GM18499 (cell line): ENCODE measurements around the gene SH3PXD2A.
"Not testable (repeated sequence)": the region's sequence is repeated elsewhere in the genome, so short reads cannot be mapped to it uniquely, and the experiment has no call there.

Source experiments
- ATAC-seq: cut with Tn5 transposase; IDR thresholded peaks from one replicate; pipeline ENCODE4 v1.9.1; 2021; ENCODE audit warnings: moderate number of reproducible peaks; ENCODE audit not compliant: insufficient read depth, unreplicated experiment

SH3PXD2A gene

DNA sequence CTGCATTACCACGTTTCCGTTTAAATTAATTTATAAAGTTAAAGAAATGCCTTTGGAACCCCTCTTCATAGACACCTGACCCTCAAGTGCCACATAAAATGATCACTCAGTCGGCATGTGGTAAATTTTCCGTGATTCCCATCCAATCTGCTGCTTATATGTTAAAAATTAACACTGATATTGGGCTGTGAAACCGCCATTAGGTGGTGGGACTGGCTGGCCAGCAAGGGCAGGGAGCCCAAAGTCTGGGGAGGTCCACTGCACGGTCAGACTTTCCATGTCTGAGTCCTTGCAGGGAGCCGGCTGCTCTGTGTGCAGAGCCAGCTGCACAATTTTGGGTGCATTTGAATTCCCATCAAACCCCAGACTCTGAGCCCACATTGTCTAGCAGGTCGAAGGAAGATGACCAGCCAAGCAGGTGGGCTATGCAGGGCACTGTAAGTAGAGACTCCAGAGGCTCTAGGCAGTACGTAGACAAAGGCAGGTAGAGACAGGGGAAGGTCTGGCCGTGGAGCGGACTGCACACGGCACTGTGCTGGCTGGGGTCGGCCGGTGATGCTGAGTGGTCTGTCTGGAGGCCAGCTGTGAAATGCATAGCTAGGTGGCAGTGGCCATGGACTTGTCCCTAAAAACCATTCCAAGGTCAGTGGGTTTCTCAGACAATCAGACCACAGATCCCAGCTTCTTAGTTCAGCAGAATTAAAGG is 122.9 kb downstream of the SH3PXD2A start:
- ATAC-seq, result no peak

DNA sequence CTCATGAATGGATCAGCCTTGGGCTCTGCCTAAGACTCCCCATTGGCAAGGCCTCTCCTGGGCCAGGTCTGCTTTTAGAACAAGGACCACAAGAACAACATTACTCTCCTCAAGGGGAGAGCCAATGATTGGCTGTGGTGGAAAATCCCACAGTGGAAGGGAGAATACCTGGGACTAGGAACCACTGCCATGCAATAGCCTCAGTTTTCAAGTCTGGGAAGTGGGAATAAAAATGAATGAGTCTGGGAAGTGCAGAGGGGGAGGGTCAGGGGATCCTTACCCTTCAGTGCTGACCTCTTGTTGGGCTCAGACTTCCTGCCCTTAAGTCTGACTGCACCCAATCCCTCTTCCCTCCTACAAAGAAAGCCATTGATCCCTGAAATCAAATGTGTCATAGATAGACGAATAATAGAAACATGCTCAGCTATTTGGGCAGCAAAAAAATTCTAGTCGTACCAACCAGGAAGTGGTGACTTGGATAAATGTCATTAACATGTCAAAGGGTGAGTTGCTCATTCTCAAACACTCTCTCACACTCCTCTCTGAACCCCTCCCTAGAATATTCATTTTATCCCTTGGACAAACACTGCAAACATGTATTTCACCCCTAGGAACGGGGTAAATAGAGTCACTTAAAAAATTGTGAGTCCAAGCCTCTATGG is 123.6 kb downstream of the SH3PXD2A start:
- ATAC-seq, result no peak

DNA sequence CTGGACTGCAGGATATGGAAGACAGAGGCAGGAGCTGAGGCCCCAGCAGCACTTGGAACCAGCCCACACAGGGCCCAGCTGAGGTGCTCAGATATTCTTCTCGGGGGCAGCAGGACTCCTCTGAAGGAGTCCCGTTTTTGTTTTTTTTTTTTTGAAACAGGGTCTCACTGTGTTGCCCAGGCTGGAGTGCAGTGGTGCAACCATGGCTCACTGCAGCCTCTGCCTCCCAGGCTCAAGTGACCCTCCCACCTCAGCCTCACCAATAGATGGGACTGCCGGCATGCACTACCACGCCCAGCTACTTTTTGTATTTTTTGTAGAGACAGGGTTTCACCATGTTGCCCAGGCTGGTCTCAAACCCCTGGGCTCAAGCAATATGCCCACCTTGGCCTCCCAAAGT is 124.3 kb downstream of the SH3PXD2A start:
- ATAC-seq, result not testable (repeated sequence)

DNA sequence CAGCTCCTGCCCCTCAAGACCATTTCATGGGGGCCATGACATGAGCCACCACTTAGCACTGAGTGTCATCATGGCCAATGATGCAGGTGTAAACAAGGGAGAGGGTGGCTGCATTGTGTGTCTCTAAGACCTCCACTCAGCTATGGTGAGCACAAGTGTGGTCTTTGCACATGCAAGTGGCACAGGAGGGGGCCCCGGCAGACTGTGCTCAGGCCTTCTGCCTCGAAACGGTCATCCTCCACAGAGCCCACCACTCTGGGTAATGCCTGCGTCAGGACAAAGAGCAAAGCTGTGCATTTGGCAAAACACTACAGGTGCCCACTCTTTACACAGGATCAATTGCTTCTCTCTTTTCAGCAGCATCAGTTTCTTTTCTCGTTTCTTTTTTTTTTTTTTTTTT is 125.5 kb downstream of the SH3PXD2A start:
- no peak for ATAC-seq

DNA sequence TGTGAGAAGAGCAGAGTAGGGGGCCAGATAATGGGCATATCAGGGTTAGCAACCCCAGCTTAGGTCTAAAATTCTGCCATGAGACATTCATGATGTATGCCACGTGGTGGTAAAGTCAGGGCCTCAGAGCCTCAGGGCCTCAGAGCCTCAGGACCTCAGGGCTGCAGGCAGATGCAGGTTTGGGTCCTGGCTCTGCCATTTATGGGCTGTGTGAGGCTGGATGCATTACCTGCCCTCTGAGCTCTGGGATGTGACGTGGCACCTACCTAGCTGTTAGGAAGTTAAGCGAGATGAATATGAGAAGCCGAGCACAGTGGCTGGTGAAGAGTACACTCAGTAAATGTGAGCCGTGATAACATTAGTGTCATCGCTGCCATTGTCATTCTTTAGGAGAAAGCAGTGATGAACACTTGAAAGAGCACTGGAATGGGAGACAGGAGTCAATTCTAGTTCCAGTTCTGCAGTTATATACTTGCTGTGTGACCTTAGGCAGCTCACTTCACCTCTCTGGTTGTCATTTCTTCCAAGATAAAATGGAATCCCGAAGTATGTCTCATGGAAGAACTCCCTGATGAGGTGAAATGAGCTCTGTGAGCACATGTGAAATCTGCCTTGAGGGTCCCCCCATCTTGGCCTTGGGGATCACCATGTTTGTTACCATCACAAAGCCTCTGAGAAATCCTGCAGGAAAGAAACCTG is 127.2 kb downstream of the SH3PXD2A start:
- no peak for ATAC-seq

DNA sequence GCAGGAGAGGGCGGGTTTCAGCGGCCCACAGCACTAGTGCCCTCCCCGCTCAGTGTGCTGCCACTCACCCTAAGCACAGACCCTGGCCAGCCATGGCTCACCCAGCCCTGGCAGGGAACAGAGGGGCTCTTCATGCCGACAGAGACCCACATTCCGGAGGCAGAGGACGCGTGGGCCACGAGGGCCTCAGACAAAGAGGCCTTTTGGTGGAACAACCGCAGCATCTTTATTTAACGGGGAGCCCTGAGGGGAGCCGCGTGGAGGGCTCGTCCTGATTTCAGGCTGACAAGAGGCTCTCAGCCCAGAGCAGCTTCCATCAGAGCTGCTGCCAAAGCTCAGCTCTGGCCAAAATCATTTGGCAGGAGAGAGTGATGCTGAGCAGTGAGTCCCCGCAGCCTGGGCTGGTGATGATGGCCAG is 127.8 kb downstream of the SH3PXD2A start:
- no peak for ATAC-seq

DNA sequence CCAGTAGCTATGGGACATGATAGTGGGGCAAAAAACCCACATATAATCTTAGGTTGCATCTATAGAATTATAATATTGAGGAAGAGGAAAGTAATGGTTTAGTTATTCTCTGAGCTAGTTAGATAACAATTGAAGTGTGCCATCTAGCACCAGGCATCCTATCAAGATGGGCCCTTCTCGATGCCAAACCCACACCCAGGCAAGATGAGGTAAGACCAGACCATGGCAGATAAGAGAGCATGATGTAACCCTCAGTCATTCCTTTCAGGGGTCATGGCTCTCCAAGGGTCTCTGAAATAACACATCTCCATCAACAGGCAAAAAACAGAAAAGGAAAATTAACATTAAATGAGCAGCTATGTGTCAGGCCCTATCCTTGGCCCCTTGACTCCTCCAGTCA is 128.7 kb downstream of the SH3PXD2A start:
- no peak for ATAC-seq

DNA sequence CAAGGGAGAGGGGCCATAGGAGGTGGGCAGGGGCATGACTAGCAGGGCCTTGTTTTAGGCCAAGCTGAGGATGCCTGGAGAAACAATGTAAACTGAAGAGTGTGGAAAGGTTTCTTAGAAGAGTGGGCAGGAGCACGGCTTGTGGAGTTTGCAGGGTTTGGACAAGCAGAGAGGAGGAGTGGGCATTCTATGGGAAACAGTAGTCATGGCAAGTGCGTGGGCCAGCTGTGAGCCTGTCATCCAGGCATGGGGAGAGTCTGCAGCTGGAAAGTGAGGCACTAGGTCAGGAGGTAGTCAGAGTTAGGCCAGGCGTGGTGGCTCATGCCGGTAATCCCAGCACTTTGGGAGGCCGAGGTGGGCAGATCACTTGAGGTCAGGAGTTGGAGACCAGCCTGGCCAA is 130.1 kb downstream of the SH3PXD2A start:
- no peak for ATAC-seq

DNA sequence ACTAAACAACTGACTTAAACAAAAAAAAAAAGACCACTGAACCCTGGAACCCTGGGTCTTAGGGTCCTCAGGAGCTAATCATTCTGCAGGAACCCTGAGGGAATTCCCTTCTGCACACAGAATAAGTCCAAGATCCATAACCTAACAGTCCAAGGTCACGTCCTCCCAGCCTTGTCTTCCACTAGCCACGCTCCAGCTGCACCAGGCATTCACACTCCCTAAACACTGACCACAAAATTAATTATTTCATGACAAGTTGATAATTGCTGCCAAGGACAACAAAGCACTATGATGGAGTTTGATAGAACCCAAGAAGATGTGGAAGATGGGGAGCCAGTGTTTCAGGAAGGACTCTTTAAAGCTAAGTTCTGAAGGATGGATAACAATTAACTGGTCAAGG is 130.6 kb downstream of the SH3PXD2A start:
- ATAC-seq, result no peak

DNA sequence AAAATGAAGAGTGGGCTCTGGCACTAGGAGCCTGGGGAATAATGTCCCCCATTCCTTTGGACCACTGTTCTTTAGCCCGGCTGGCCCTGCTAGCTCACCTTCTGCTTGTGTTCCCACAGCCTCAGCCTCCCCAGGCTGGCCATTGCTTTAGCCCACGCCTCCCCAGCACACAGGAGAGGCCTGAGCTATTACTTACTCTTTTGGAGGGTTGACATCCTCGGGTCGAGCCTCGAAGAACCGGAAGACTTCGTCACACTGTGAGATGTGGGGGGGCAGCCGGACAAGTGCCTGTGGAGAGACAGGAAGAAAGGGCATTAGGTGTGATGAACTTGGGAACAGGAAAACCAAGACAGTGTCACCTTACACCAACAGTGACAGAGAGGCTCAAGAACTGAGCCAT is 131.3 kb downstream of the SH3PXD2A start:
- ATAC-seq, result no peak

DNA sequence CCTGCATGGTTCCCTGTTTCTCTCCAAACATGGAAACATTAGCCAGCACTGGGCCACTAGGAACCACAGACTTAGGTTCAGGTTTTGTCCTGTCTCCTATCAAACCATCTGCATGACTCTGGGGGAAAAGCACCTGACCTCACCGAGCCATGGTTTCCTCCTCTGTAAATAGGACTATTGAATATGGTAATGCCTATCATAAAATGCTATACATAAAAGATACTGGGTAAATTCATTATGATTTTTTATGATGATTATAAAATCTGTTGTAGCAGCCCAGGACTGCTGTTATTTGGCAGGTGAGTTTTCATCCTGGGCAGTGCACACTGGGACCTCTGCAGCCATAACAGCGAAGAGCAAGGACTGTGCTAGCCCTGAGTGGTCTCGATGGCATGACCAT is 131.8 kb downstream of the SH3PXD2A start:
- no peak for ATAC-seq

DNA sequence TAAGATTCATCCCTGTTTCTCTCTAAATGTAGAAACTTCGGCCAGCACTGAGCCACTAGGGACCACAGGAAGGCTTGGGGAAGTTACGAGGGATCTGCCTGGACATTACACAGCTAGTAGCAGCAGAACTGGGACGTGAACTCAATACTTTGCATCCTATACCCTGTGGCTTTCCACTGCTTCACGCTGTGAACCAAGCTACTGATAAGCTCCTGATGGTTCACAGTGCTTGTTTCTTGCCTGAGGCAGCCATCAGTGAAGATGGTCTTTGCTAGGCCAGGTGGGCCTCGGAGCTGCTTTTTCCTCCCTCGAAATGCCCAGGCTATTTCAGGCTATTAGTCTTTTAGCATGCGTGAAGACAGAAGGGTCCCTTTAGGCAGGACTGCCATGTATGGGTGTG is 132.7 kb downstream of the SH3PXD2A start:
- ATAC-seq, result no peak

DNA sequence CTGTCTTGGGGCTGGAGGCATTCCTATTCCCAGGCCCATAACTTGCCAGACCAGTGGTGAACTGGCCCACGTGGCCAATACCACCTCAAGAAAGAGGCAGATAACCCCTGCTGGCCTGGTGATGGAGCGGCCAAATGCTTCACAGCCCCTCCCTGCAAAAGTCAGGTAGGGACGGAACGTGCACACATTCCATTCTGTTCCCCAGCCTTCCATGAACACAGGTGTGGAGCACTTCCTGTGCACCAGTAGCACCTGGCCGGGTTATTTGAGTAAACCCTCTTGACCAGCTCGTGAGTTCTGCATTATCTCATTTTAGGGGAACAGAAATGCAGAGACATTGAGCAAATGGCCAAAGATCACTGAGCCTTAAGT is 134.4 kb downstream of the SH3PXD2A start:
- ATAC-seq, result no peak

DNA sequence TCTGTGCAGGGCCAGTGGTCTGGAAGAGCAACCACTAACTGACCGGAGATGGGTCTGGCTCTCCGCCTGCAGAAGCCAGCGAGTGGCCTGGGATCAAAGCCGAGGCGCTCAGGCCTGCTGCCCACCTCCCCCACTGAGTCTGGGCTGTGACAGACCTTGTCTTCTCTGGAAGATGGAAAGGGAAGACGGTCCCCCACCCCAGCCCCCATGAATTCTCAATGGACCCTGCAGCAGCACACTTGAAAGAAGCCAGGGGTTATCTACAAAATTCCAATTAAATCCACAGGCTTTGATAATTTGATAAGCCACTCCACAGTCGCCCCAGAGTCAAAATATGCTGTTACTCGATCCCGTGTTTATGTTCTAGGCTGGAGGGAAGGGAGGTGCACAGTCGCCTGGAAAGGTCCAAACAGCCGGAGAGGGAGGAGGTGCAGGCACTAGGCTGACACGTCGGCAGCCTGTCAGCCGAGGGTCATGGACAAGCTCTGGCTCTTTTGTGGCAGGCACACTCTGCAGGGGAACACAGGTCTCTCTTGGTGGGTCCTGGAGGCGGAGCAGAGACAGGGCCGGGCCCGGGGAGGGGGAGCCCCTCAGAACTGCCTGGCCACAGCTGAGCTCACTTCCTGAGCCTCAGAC is 134.9 kb downstream of the SH3PXD2A start:
- ATAC-seq, result no peak

DNA sequence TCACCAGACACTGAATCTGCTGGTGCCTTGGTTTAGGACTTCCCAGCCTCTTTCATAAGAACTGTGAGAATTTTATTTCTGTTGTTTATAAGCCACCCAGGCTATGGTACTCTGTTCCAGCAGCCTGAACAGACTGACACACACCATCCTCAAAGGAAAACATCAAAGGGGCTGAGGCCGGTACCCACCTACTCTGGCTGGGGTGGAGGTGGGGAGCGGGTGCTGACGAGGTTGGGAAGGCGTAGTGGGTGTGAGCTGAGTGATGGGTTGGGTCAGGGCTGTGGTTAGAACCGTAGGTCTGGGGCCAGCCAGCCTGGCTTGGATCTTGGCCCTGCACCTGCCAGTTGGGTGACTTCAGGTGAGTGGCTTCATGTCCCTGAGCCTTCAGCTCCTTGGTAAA is 136.3 kb downstream of the SH3PXD2A start:
- ATAC-seq, result no peak

DNA sequence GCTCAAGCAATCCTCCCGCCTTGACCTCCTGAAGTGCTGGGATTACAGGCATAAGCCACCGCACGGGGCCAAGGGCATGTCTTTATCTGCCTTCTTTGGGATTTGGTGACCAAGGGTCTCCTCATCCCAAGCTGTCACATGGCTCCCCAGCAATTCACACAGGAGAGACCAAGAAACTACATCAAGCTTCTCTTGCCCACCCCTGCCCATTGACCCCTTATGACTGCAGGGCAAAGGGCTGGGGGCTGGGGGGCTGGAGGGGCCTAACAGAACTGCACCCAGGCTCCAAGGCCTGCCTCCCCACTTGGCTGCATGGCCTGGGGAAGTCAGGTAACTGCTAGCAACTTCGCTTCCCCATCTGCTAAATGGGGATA is 137.1 kb downstream of the SH3PXD2A start:
- ATAC-seq, result no peak

DNA sequence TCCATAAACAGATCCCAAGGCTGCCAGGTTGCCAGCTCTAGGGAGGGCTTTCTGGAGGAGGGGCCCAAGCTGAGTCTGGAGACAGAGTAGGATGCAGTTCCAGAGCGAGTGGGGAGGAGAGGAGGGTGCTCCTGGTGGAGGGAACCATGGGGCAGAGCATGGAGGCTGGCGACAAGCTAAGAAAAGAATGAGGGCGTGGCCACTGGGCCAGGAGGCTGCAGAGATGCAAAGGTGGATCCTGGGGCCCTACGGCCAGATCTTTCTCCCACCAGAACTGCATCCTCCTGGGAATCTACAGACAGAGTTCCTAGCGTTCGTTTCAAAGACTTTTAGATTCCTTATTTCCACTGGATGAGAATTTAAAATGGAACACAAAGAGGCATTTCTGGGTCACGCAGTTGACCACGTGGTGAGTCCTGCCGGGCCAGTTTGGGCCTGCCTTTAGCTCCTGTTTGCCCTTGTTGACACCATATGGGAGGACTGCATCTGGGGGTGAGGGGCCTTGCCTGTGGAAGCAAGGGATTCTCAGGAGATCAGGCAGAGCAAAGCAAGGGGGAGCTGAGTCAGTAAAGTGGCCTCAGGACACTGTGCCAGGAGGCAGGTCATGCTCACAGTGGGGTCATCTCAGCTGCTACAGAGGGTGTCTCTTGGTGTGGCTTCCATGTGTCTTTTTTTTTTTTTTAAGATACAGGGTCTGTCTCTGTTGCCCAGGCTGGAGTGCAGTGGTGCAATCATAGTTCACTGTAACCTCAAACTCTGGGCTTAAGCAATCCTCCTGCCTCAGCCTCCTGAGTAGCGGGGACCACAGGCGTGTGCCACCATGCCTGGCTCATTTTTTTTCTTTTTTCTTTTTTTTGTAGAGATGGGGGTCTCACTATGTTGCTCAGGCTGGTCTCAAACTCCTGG is 137.8 kb downstream of the SH3PXD2A start:
- no peak for ATAC-seq

DNA sequence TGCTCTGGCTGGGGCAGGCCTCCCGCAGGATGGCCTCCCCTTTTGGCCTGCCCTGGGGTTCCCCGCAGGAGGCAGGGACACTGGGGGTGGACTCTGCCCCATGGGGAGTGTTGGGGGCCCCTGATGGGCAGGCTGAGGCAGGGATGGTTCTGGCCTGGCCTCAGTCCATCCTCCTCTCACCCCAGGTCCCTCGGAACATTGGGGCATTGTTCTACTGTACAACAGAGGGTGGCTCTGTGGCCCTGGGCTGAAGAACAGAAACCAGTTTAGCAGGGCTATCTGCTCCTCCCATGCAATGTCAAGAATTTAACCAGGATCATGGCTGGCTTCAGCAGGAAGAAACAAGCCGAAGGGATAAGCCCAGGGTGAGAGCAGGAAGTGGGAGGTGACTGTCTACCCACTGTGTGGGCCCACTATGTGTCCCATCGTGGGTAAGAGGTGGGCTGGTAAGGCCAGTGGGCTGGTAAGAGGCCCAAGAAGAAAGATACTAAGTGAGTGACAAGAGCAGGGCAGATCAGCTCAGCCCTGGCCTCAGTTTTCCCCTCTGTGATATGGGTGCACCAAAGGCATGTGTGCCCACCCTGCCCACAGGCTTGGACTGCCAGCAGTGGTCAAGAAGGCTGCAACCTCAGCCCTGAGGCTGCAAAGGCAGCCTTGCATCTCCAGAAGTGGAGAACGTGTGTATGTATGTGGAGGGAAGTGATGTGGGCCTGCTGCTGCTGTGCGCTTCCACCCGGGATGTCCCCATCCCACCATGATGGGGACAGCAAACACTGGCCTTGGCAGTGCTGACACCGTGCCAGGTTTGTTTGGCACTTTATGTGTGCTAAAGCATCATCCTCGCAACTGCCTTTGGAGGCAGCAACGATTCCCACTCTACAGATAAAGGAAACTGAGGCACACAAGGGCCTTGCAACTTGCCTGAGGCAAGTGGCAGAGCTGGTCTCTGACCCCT is 138.9 kb downstream of the SH3PXD2A start:
- ATAC-seq, result no peak

DNA sequence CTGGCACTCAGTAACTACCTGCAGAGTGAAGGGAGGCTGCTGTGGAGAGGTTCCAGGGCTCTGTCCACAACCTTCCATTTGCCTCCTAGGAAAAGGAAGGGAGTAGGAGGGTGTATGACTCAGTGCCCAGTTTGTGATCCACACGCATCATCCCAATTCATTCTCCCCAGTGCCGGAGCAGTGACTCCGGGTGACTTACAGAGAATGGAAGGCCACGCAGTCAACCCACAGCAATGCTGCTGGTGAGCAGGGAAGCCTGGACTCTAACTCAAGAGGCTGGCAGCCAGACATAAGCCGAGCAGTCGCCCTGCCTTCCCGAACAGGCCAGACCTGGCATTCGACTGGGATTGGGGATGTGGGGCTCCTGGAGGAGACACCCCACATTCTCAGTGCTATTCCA is 139.9 kb downstream of the SH3PXD2A start:
- ATAC-seq, result no peak
